Effector memory CD8-positive, alpha-beta T cell (primary cell): Measurements from ENCODE around the gene ATP8A1.
"Not testable (repeated sequence)": the region's sequence is repeated elsewhere in the genome, so short reads cannot be mapped to it uniquely, and the experiment has no call there.

Source experiments
- ATAC-seq: fragments of 150-1000 bp; cut with Tn5 transposase; replicated peaks from 2 replicates; pipeline ENCODE4 v1.10.0; 2021; ENCODE audit warnings: mild to moderate bottlenecking, moderate library complexity
- DNase-seq, 3 experiments: peaks; one replicate each; pipeline ENCODE4 v3.0.0; 2021
- H3K27ac Mint-ChIP-seq, 2 donors: one replicate each; pipeline ENCODE4 v1.8.0; 2022; ENCODE audit warnings: mild to moderate bottlenecking in 2 of 2, mixed read lengths in 2 of 2, moderate library complexity in 2 of 2
- H3K27me3 Mint-ChIP-seq, 2 donors: one replicate each; pipeline ENCODE4 v1.8.0; 2022; ENCODE audit warnings: mixed read lengths in 2 of 2
- H3K36me3 Mint-ChIP-seq: one replicate; pipeline ENCODE4 v1.8.0; 2022; ENCODE audit warnings: mild to moderate bottlenecking, moderate library complexity, mixed read lengths; ENCODE audit not compliant: insufficient read depth
- H3K4me1 Mint-ChIP-seq, 2 donors: one replicate each; pipeline ENCODE4 v1.8.0; 2022; ENCODE audit warnings: low read depth in 2 of 2, mixed read lengths in 2 of 2
- H3K4me3 Mint-ChIP-seq, 2 donors: one replicate each; pipeline ENCODE4 v1.8.0; 2022; ENCODE audit warnings: mild to moderate bottlenecking in 2 of 2, mixed read lengths in 2 of 2, moderate library complexity in 2 of 2
- H3K9me3 Mint-ChIP-seq, 2 donors: one replicate each; pipeline ENCODE4 v1.8.0; 2022; ENCODE audit warnings: mixed read lengths in 2 of 2

ATP8A1 gene

GRCh38 chr4:42658261-42658660, 1.4 kb upstream of the ATP8A1 start:
- ATAC-seq (no peak), DNase-seq (no peak)
- Mint-ChIP-seq H3K4me1 (peaks cover 25 to 43% of the 10 kb centered on the region in 2 donors), H3K27ac (peak overlapping the region; percentile 94 to 96), H3K4me3 (peak overlapping the region; percentile 96 to 98), H3K9me3 (no peaks in the 10 kb centered on the region), H3K36me3 (peaks cover 11% of the 10 kb centered on the region), H3K27me3 (no peaks in the 10 kb centered on the region)

- DNase-seq (peak in 1 of 3 experiments; percentile 5), ATAC-seq (no peak)
- peaks cover 11% of the 10 kb centered on the region for H3K36me3 Mint-ChIP-seq
- H3K9me3 Mint-ChIP-seq: peaks cover 0 to 4% of the 10 kb centered on the region in 2 donors
- H3K27me3 Mint-ChIP-seq: no peaks in the 10 kb centered on the region
- H3K4me3 Mint-ChIP-seq: peak overlapping the region; percentile 96 to 98
- peak overlapping the region; percentile 94 to 96 for H3K27ac Mint-ChIP-seq
- H3K4me1 Mint-ChIP-seq: peaks cover 29 to 58% of the 10 kb centered on the region in 2 donors
Measured at GRCh38 chr4:42656679-42656943, 294 bp downstream of the ATP8A1 start.

GRCh38 chr4:42655921-42656678, 805 bp downstream of the ATP8A1 start:
- Mint-ChIP-seq H3K27ac (peak overlapping the region; percentile 94 to 96), H3K4me3 (peak overlapping the region; percentile 96 to 98), H3K27me3 (no peaks in the 10 kb centered on the region), H3K9me3 (peaks cover 0 to 4% of the 10 kb centered on the region in 2 donors), H3K36me3 (peaks cover 11% of the 10 kb centered on the region), H3K4me1 (peaks cover 29 to 59% of the 10 kb centered on the region in 2 donors)
- peak; percentile 6 for ATAC-seq
- peak; percentile 16 to 45 (median 23) for DNase-seq

GRCh38 chr4:42655269-42655637, 1.7 kb downstream of the ATP8A1 start:
- DNase-seq (no peak), ATAC-seq (no peak)
- H3K4me3 Mint-ChIP-seq: peak overlapping the region; percentile 96 to 98
- H3K27ac Mint-ChIP-seq: peak overlapping the region; percentile 94 to 96
- H3K9me3 Mint-ChIP-seq: peaks cover 0 to 4% of the 10 kb centered on the region in 2 donors
- peaks cover 11% of the 10 kb centered on the region for H3K36me3 Mint-ChIP-seq
- H3K4me1 Mint-ChIP-seq: peaks cover 31 to 68% of the 10 kb centered on the region in 2 donors
- no peaks in the 10 kb centered on the region for H3K27me3 Mint-ChIP-seq

GRCh38 chr4:42654631-42655268, 2.2 kb downstream of the ATP8A1 start:
- Mint-ChIP-seq H3K36me3 (peaks cover 11% of the 10 kb centered on the region), H3K9me3 (peaks cover 0 to 4% of the 10 kb centered on the region in 2 donors), H3K27me3 (no peaks in the 10 kb centered on the region), H3K4me1 (peaks cover 31 to 73% of the 10 kb centered on the region in 2 donors), H3K4me3 (peak overlapping the region; percentile 96 to 98), H3K27ac (peak overlapping the region; percentile 94 to 96)
- DNase-seq: no peak
- ATAC-seq: no peak

- Mint-ChIP-seq H3K27ac (peak overlapping the region; percentile 14 to 94), H3K27me3 (no peaks in the 10 kb centered on the region), H3K4me1 (peaks cover 32 to 78% of the 10 kb centered on the region in 2 donors), H3K9me3 (peaks cover 0 to 4% of the 10 kb centered on the region in 2 donors), H3K36me3 (peaks cover 11% of the 10 kb centered on the region), H3K4me3 (peak overlapping the region; percentile 96 to 98)
- no peak for DNase-seq
- ATAC-seq: no peak
Measured at GRCh38 chr4:42653626-42654560, 3.0 kb downstream of the ATP8A1 start.

- Mint-ChIP-seq H3K4me1 (peaks cover 32 to 72% of the 10 kb centered on the region in 2 donors), H3K36me3 (peaks cover 11% of the 10 kb centered on the region), H3K4me3 (peak overlapping the region in 1 of 2 donors; percentile 98)
- DNase-seq, H3K27ac Mint-ChIP-seq, H3K9me3 Mint-ChIP-seq, ATAC-seq, H3K27me3 Mint-ChIP-seq: not testable (repeated sequence)
Measured at GRCh38 chr4:42652529-42653231, 4.2 kb downstream of the ATP8A1 start.

GRCh38 chr4:42649870-42650269, 7.0 kb downstream of the ATP8A1 start:
- peak overlapping the region in 1 of 2 donors; percentile 28 for H3K27ac Mint-ChIP-seq
- peaks cover 32 to 77% of the 10 kb centered on the region in 2 donors for H3K4me1 Mint-ChIP-seq
- peak overlapping the region in 1 of 2 donors; percentile 44 for H3K4me3 Mint-ChIP-seq
- no peaks in the 10 kb centered on the region for H3K27me3 Mint-ChIP-seq
- H3K36me3 Mint-ChIP-seq: no peaks in the 10 kb centered on the region
- H3K9me3 Mint-ChIP-seq: peaks cover 0 to 4% of the 10 kb centered on the region in 2 donors
- DNase-seq (no peak), ATAC-seq (no peak)

GRCh38 chr4:42646999-42647541, 9.8 kb downstream of the ATP8A1 start:
- peak; percentile 87 for ATAC-seq
- Mint-ChIP-seq H3K4me3 (peak overlapping the region in 1 of 2 donors; percentile 72), H3K27me3 (no peaks in the 10 kb centered on the region), H3K9me3 (no peaks in the 10 kb centered on the region), H3K36me3 (no peaks in the 10 kb centered on the region), H3K4me1 (peaks cover 36 to 77% of the 10 kb centered on the region in 2 donors), H3K27ac (peak overlapping the region in 1 of 2 donors; percentile 90)
- DNase-seq: no peak

GRCh38 chr4:42646013-42646784, 10.7 kb downstream of the ATP8A1 start:
- ATAC-seq: no peak
- H3K36me3 Mint-ChIP-seq: no peaks in the 10 kb centered on the region
- no peaks in the 10 kb centered on the region for H3K27me3 Mint-ChIP-seq
- peak overlapping the region; percentile 87 to 90 for H3K27ac Mint-ChIP-seq
- H3K4me3 Mint-ChIP-seq: peak overlapping the region; percentile 67 to 72
- peaks cover 40 to 81% of the 10 kb centered on the region in 2 donors for H3K4me1 Mint-ChIP-seq
- H3K9me3 Mint-ChIP-seq: no peaks in the 10 kb centered on the region
- DNase-seq: no peak

GRCh38 chr4:42644897-42645296, 12.0 kb downstream of the ATP8A1 start:
- Mint-ChIP-seq H3K27me3 (no peaks in the 10 kb centered on the region), H3K36me3 (no peaks in the 10 kb centered on the region), H3K27ac (peak overlapping the region in 1 of 2 donors; percentile 91), H3K4me1 (peaks cover 47 to 81% of the 10 kb centered on the region in 2 donors), H3K9me3 (no peaks in the 10 kb centered on the region), H3K4me3 (peak overlapping the region in 1 of 2 donors; percentile 74)
- no peak for DNase-seq
- ATAC-seq: no peak

- peaks cover 53 to 85% of the 10 kb centered on the region in 2 donors for H3K4me1 Mint-ChIP-seq
- ATAC-seq: peak; percentile 52
- H3K27me3 Mint-ChIP-seq: no peaks in the 10 kb centered on the region
- H3K4me3 Mint-ChIP-seq: peak overlapping the region; percentile 47 to 74
- peak overlapping the region; percentile 41 to 91 for H3K27ac Mint-ChIP-seq
- H3K9me3 Mint-ChIP-seq: no peaks in the 10 kb centered on the region
- DNase-seq: no peak
- H3K36me3 Mint-ChIP-seq: no peaks in the 10 kb centered on the region
Measured at GRCh38 chr4:42643685-42644084, 13.2 kb downstream of the ATP8A1 start.
